Natural killer cell (primary cell): ENCODE measurements around the gene NLRP11. TPM values are rescaled to one million over a fixed set of nuclear protein-coding genes. Genes with fewer than 3 reads are reported as not detected.
A peak's percentile ranks its signal among the peaks of the same experiment; 100 is the strongest.

Experiments used
- ATAC-seq, 3 donors: fragments of 150-1000 bp in 2 of 3; fragments of 200-7000 bp in 1 of 3; cut with Tn5 transposase; 1 replicate in 1 of 3; 2 replicates in 2 of 3; pipeline ENCODE4 v1.10.0; 2021; ENCODE audit warnings: mild to moderate bottlenecking in 2 of 3, moderate library complexity in 2 of 3
- DNase-seq, 2 donors: peaks; one replicate each; pipeline versions ENCODE4 v3.0.0 to v3.0.0-alpha.2; 2013 to 2021; ENCODE audit warnings: mixed read lengths in 1 of 2
- H3K27ac ChIP-seq: one replicate; pipeline ENCODE4 v1.5.1; 2013; ENCODE audit warnings: mild to moderate bottlenecking, low read length
- H3K27me3 ChIP-seq: one replicate; pipeline ENCODE4 v1.6.1; 2013; ENCODE audit warnings: low read length; ENCODE audit not compliant: control insufficient read depth, insufficient read depth
- H3K36me3 ChIP-seq: one replicate; pipeline ENCODE4 v1.6.1; 2013; ENCODE audit warnings: low read length; ENCODE audit not compliant: control insufficient read depth, insufficient read depth
- H3K4me1 ChIP-seq: one replicate; pipeline ENCODE4 v1.6.1; 2013; ENCODE audit warnings: low read length; ENCODE audit not compliant: control insufficient read depth, insufficient read depth
- H3K4me3 ChIP-seq: one replicate; pipeline ENCODE4 v1.5.1; 2013; ENCODE audit warnings: low read length
- H3K9me3 ChIP-seq: one replicate; pipeline ENCODE4 v1.6.1; 2013; ENCODE audit warnings: low read length; ENCODE audit not compliant: control insufficient read depth, insufficient read depth
- H3K27ac Mint-ChIP-seq, 2 donors: one replicate each; pipeline ENCODE4 v1.8.0; 2022; ENCODE audit warnings: mild to moderate bottlenecking in 2 of 2, mixed read lengths in 2 of 2, moderate library complexity in 1 of 2
- H3K27me3 Mint-ChIP-seq, 2 donors: one replicate each; pipeline ENCODE4 v1.8.0; 2022; ENCODE audit warnings: low read depth in 2 of 2, mixed read lengths in 2 of 2
- H3K36me3 Mint-ChIP-seq: one replicate; pipeline ENCODE4 v1.8.0; 2022; ENCODE audit warnings: mixed read lengths
- H3K4me1 Mint-ChIP-seq, 2 donors: one replicate each; pipeline ENCODE4 v1.8.0; 2022; ENCODE audit warnings: mixed read lengths in 2 of 2
- H3K4me3 Mint-ChIP-seq: one replicate; pipeline ENCODE4 v1.8.0; 2022; ENCODE audit warnings: mild to moderate bottlenecking, moderate library complexity, mixed read lengths
- H3K9me3 Mint-ChIP-seq, 2 donors: one replicate each; pipeline ENCODE4 v1.8.0; 2022; ENCODE audit warnings: mixed read lengths in 2 of 2
- WGBS: methylation state at CpG from one replicate; pipeline ENCODE4 v1.1.7; 2013; ENCODE audit warnings: missing lambda C conversion rate; ENCODE audit not compliant: insufficient coverage; 5-methylcytosine and 5-hydroxymethylcytosine counted together
- intact Hi-C: fragments of 100-400 bp; cut with micrococcal nuclease; formaldehyde crosslinking; loops from one replicate; pipeline ENCODE4 v1.14.2; 2022
- total RNA-seq, 4 donors: library from RNA; stranded (reverse); fragments of 120-200 nt in 1 of 4; gene quantifications; one replicate each; pipeline versions ENCODE4 v1.2.3 to v1.2.4, GENCODE V29; 2013 to 2022
- TF ChIP-seq, protein P1 (sequence below): fragments of 200-600 bp; IDR thresholded peaks from one replicate; pipeline ENCODE4 v1.8.0; 2022; ENCODE audit warnings: antibody characterized with exemption

NLRP11 gene
- total RNA-seq, 3 donors from 2014 or later (not counting 1 experiment from before 2014, with no cell fraction given): not detected

DNA sequence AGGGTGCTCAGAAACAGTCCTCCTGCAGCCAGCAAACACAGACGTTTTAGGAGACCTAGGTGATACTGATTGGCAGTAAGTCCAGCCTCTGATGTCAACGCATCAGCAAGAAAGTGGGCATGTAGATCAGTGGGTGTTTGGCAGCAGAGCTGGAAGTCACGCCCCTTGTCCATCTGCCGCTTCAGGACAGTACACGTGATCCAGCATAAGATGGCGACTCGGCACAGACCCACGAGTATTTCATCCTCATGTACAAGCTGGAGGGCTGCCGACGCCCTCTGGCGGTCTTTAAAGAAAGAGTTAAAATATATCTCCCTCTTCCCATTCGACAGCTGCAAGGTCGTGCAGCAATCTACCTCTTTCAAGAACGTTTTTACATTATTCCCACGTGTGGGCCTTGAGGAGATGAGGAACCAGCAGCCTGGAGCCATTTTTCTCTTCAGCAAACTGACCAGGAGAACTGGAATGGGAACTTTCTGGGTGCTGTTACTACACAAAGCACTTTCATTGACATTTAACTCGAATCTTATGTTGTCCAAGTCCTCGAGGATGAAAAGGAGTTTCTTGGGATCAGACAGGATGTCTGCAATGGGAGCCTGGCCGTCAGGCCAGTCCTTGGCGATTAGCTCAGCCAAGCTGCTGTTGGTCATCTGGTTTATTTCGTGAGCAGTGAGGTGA, 22.3 kb downstream of the NLRP11 start:
- no peak overlapping the region for H3K4me3 Mint-ChIP-seq

DNA sequence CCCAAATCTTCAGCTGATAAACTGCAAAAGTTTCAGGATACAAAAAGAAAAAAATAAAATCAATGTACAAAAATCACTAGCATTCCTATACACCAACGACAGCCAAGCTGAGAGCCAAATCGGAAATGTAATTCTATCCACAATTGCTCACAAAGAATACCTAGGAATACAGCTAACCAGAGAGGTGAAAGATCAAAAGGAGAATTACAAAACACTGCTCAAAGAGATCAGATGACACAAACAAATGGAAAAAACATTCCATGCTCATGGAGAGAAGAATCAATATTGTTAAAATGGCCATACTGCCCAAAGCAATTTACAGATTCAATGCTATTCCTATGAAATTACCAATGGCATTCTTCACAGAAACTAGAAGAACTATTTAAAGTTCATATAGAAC, 29.5 kb downstream of the NLRP11 start:
- Histone ChIP-seq H3K36me3 (no peaks in the 10 kb centered on the region), H3K4me3 (no peak overlapping the region), H3K4me1 (no peaks in the 10 kb centered on the region), H3K27ac (no peak overlapping the region), H3K9me3 (no peaks in the 10 kb centered on the region), H3K27me3 (no peaks in the 10 kb centered on the region)
- Mint-ChIP-seq H3K27me3 (peaks cover 11 to 19% of the 10 kb centered on the region in 2 donors), H3K4me3 (no peak overlapping the region), H3K4me1 (no peaks in the 10 kb centered on the region), H3K9me3 (peaks cover 6 to 9% of the 10 kb centered on the region in 2 donors), H3K27ac (no peak overlapping the region), H3K36me3 (no peaks in the 10 kb centered on the region)
- DNase-seq: no peak
- no peak for ATAC-seq
- WGBS: 87% methylated on average over 2 of the region's 2 CpGs
- intact Hi-C loops: loop anchor here (10.0 kb wide), 1 partner anchor 167 kb away; no protein-coding TSS in a partner anchor
- TF ChIP-seq, protein P1, sequence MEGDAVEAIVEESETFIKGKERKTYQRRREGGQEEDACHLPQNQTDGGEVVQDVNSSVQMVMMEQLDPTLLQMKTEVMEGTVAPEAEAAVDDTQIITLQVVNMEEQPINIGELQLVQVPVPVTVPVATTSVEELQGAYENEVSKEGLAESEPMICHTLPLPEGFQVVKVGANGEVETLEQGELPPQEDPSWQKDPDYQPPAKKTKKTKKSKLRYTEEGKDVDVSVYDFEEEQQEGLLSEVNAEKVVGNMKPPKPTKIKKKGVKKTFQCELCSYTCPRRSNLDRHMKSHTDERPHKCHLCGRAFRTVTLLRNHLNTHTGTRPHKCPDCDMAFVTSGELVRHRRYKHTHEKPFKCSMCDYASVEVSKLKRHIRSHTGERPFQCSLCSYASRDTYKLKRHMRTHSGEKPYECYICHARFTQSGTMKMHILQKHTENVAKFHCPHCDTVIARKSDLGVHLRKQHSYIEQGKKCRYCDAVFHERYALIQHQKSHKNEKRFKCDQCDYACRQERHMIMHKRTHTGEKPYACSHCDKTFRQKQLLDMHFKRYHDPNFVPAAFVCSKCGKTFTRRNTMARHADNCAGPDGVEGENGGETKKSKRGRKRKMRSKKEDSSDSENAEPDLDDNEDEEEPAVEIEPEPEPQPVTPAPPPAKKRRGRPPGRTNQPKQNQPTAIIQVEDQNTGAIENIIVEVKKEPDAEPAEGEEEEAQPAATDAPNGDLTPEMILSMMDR: no peak

More for the DNA sequence above, 22.3 kb downstream of the NLRP11 start:
- Mint-ChIP-seq H3K36me3 (no peaks in the 10 kb centered on the region), H3K4me1 (peaks cover 0 to 5% of the 10 kb centered on the region in 2 donors), H3K27me3 (peaks cover 0 to 17% of the 10 kb centered on the region in 2 donors), H3K9me3 (peaks cover 2 to 4% of the 10 kb centered on the region in 2 donors), H3K27ac (no peak overlapping the region)
- Histone ChIP-seq H3K36me3 (no peaks in the 10 kb centered on the region), H3K4me1 (no peaks in the 10 kb centered on the region), H3K9me3 (no peaks in the 10 kb centered on the region), H3K4me3 (no peak overlapping the region), H3K27me3 (no peaks in the 10 kb centered on the region), H3K27ac (no peak overlapping the region)
- TF ChIP-seq, protein P1: no peak
- 36% methylated on average over 20 of the region's 20 CpGs for WGBS
- intact Hi-C loops: loop anchor here (10.0 kb wide), 1 partner anchor 175 kb away; no protein-coding TSS in a partner anchor
- DNase-seq: peak in 1 of 2 donors; percentile 57
- peak in 1 of 3 donors; percentile 50 for ATAC-seq

DNA sequence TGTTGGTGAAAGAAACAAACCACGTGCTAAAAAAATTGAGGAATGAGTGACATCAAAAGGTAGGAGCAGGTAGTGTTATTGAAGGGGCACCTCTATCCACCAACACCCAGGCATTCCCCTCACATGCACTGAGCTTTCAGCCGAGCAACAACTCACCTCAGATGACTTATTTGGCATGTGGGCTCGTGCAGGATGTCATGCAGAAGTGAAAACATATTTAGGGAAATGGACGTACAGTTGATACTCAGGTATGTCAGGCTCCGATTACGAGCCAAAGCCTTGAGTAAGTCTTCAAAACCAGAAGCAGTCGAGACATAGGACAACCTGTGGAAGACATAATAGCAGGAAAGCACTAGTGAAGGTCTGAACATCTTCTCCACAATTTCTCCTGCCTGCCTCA, 30.4 kb downstream of the NLRP11 start:
- ATAC-seq (no peak), DNase-seq (no peak)
- WGBS: 60% methylated on average over 7 of the region's 7 CpGs
- Histone ChIP-seq H3K36me3 (no peaks in the 10 kb centered on the region), H3K27me3 (no peaks in the 10 kb centered on the region), H3K4me1 (no peaks in the 10 kb centered on the region), H3K4me3 (no peak overlapping the region), H3K27ac (no peak overlapping the region), H3K9me3 (no peaks in the 10 kb centered on the region)
- H3K27me3 Mint-ChIP-seq: peaks cover 12 to 15% of the 10 kb centered on the region in 2 donors
- intact Hi-C loops: loop anchor here (10.0 kb wide), 1 partner anchor 167 kb away; no protein-coding TSS in a partner anchor
- H3K4me3 Mint-ChIP-seq: no peak overlapping the region
- H3K9me3 Mint-ChIP-seq: peaks cover 5 to 6% of the 10 kb centered on the region in 2 donors
- H3K36me3 Mint-ChIP-seq: no peaks in the 10 kb centered on the region
- no peaks in the 10 kb centered on the region for H3K4me1 Mint-ChIP-seq
- no peak overlapping the region for H3K27ac Mint-ChIP-seq
- TF ChIP-seq, protein P1: no peak
